HepG2 (cell line): ENCODE data around the gene FBXL13. TPM values are rescaled to one million over a fixed set of nuclear protein-coding genes. Genes with fewer than 3 reads are reported as not detected.

Source experiments
- EZH2 ChIP-seq: conservative IDR thresholded peaks from 2 replicates; pipeline ENCODE4 v1.6.1; 2012; ENCODE audit warnings: mild to moderate bottlenecking, low read depth, low read length, moderate library complexity
- FOXJ3 ChIP-seq: sonication (generic); formaldehyde crosslinking; IDR thresholded peaks from 2 replicates; pipeline ENCODE4 v1.4.0; 2020; ENCODE audit warnings: missing genetic modification reagents, mild to moderate bottlenecking, borderline replicate concordance
- FOXP1 ChIP-seq, 2 experiments: fragments of 450-650 bp in 1 of 2; IDR thresholded peaks; 2 replicates each; pipeline ENCODE4 v1.6.1; 2017 to 2018; ENCODE audit warnings: antibody characterized with exemption in 1 of 2
- GLI4 ChIP-seq: sonication (generic); formaldehyde crosslinking; IDR thresholded peaks from 2 replicates; pipeline ENCODE4 v1.5.1; 2020; ENCODE audit warnings: missing genetic modification reagents, mild to moderate bottlenecking, moderate library complexity, borderline replicate concordance
- GTF3A ChIP-seq: sonication (generic); formaldehyde crosslinking; conservative IDR thresholded peaks from 2 replicates; pipeline ENCODE4 v1.4.0; 2020; ENCODE audit warnings: mild to moderate bottlenecking, missing genetic modification reagents
- KDM3A ChIP-seq: IDR thresholded peaks from 2 replicates; pipeline ENCODE4 v1.6.1; 2018; ENCODE audit warnings: low read depth, missing compliant biosample characterization
- KLF12 ChIP-seq: sonication (generic); formaldehyde crosslinking; IDR thresholded peaks from 2 replicates; pipeline ENCODE4 v1.4.0; 2020; ENCODE audit warnings: missing genetic modification reagents, borderline replicate concordance
- RAD21 ChIP-seq: fragments of 450-650 bp; formaldehyde crosslinking; IDR thresholded peaks from 2 replicates; pipeline ENCODE4 v1.5.0; 2020; ENCODE audit warnings: mild to moderate bottlenecking
- RORA ChIP-seq: sonication (generic); formaldehyde crosslinking; IDR thresholded peaks from 2 replicates; pipeline ENCODE4 v1.5.0; 2020; ENCODE audit warnings: mild to moderate bottlenecking, missing genetic modification reagents, moderate library complexity
- RXRB ChIP-seq: IDR thresholded peaks from 2 replicates; pipeline ENCODE4 v1.6.1; 2016; ENCODE audit warnings: borderline replicate concordance, missing genetic modification reagents, missing compliant biosample characterization
- TBL1XR1 ChIP-seq: fragments of 150-350 bp; IDR thresholded peaks from 2 replicates; pipeline ENCODE4 v1.6.1; 2014; ENCODE audit warnings: borderline replicate concordance, low read length; ENCODE audit not compliant: partially characterized antibody
- ZFP37 ChIP-seq: sonication (generic); formaldehyde crosslinking; IDR thresholded peaks from 2 replicates; pipeline ENCODE4 v1.4.0; 2020; ENCODE audit warnings: missing genetic modification reagents, borderline replicate concordance
- ZNF232 ChIP-seq: sonication (generic); formaldehyde crosslinking; IDR thresholded peaks from 2 replicates; pipeline ENCODE4 v1.4.0; 2020; ENCODE audit warnings: missing genetic modification reagents, borderline replicate concordance
- ZNF598 ChIP-seq: sonication (generic); formaldehyde crosslinking; IDR thresholded peaks from 2 replicates; pipeline ENCODE4 v1.5.1; 2020; ENCODE audit warnings: mild to moderate bottlenecking, missing genetic modification reagents, borderline replicate concordance
- polyA plus RNA-seq, 8 experiments: library from polyadenylated mRNA; depleted of rRNA in 3 of 8; stranded (reverse) in 7 of 8; unstranded in 1 of 8; fragments of >200 nt; fragmentation: Illumina TruSeq in 4 of 8; extraction: Trizol in 4 of 8; gene quantifications; 2 replicates each; pipeline versions ENCODE4 v1.2.1 to v1.2.3, GENCODE V29; 2011 to 2016; ENCODE audit warnings: low read depth in 4 of 8, missing spikeins in 1 of 8, mixed read lengths in 1 of 8; ENCODE audit not compliant: insufficient read depth in 1 of 8
- total RNA-seq, 5 experiments: library from RNA; depleted of rRNA; stranded (reverse); fragments of >200 nt; fragmentation: Illumina TruSeq; extraction: Trizol; gene quantifications; 2 replicates each; pipeline ENCODE4 v1.2.3, GENCODE V29; 2016; ENCODE audit warnings: low read depth in 1 of 5
- TF ChIP-seq, protein P1 (sequence below): sonication (generic); formaldehyde crosslinking; IDR thresholded peaks from 2 replicates; pipeline ENCODE4 v1.5.1; 2020; ENCODE audit warnings: mild to moderate bottlenecking, missing genetic modification reagents, borderline replicate concordance
- TF ChIP-seq, protein P2 (sequence below): sonication (generic); formaldehyde crosslinking; IDR thresholded peaks from 2 replicates; pipeline ENCODE4 v1.5.0; 2020; ENCODE audit warnings: mild to moderate bottlenecking, missing genetic modification reagents
- TF ChIP-seq, protein P3 (sequence below): sonication (generic); formaldehyde crosslinking; IDR thresholded peaks from 2 replicates; pipeline ENCODE4 v1.8.0; 2022; ENCODE audit warnings: missing genetic modification reagents, mild to moderate bottlenecking, borderline replicate concordance

Gene FBXL13
- total and polyA plus RNA-seq, 2 of the 13 experiments (the other 11 are each of a cell fraction or from before 2014, with no cell fraction given), result 0.24 to 0.77 TPM

DNA sequence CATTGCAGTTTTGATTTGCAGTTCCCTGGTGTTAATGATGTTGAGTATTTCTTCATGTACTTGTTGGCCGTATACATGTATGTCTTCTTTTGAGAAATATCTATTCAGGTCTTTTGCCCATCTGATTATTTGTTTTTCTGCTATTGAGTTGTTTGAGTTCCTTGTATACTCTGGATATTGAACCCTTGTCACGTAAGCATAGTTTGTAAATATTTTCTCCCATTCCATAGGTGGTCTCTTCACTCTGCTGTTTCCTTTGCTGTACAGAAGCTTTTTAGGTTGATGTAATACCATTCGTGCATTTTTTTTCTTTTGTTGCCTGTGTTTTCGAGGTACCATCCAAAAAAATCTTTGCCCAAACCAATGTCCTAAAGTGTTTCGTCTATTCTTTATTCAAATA lies 205.4 kb downstream of the FBXL13 start (continued):
- TF ChIP-seq, protein P1, sequence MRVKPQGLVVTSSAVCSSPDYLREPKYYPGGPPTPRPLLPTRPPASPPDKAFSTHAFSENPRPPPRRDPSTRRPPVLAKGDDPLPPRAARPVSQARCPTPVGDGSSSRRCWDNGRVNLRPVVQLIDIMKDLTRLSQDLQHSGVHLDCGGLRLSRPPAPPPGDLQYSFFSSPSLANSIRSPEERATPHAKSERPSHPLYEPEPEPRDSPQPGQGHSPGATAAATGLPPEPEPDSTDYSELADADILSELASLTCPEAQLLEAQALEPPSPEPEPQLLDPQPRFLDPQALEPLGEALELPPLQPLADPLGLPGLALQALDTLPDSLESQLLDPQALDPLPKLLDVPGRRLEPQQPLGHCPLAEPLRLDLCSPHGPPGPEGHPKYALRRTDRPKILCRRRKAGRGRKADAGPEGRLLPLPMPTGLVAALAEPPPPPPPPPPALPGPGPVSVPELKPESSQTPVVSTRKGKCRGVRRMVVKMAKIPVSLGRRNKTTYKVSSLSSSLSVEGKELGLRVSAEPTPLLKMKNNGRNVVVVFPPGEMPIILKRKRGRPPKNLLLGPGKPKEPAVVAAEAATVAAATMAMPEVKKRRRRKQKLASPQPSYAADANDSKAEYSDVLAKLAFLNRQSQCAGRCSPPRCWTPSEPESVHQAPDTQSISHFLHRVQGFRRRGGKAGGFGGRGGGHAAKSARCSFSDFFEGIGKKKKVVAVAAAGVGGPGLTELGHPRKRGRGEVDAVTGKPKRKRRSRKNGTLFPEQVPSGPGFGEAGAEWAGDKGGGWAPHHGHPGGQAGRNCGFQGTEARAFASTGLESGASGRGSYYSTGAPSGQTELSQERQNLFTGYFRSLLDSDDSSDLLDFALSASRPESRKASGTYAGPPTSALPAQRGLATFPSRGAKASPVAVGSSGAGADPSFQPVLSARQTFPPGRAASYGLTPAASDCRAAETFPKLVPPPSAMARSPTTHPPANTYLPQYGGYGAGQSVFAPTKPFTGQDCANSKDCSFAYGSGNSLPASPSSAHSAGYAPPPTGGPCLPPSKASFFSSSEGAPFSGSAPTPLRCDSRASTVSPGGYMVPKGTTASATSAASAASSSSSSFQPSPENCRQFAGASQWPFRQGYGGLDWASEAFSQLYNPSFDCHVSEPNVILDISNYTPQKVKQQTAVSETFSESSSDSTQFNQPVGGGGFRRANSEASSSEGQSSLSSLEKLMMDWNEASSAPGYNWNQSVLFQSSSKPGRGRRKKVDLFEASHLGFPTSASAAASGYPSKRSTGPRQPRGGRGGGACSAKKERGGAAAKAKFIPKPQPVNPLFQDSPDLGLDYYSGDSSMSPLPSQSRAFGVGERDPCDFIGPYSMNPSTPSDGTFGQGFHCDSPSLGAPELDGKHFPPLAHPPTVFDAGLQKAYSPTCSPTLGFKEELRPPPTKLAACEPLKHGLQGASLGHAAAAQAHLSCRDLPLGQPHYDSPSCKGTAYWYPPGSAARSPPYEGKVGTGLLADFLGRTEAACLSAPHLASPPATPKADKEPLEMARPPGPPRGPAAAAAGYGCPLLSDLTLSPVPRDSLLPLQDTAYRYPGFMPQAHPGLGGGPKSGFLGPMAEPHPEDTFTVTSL, result peak; percentile 88; the same call in 1 of the 2 replicates
- TF ChIP-seq, protein P2, sequence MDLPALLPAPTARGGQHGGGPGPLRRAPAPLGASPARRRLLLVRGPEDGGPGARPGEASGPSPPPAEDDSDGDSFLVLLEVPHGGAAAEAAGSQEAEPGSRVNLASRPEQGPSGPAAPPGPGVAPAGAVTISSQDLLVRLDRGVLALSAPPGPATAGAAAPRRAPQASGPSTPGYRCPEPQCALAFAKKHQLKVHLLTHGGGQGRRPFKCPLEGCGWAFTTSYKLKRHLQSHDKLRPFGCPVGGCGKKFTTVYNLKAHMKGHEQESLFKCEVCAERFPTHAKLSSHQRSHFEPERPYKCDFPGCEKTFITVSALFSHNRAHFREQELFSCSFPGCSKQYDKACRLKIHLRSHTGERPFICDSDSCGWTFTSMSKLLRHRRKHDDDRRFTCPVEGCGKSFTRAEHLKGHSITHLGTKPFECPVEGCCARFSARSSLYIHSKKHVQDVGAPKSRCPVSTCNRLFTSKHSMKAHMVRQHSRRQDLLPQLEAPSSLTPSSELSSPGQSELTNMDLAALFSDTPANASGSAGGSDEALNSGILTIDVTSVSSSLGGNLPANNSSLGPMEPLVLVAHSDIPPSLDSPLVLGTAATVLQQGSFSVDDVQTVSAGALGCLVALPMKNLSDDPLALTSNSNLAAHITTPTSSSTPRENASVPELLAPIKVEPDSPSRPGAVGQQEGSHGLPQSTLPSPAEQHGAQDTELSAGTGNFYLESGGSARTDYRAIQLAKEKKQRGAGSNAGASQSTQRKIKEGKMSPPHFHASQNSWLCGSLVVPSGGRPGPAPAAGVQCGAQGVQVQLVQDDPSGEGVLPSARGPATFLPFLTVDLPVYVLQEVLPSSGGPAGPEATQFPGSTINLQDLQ (CRISPR knock-in tag), result no peak
- TF ChIP-seq EZH2 (no peak), FOXP1 (IDR thresholded peaks at IDR 0.05) (0 out of 2 replicates have a peak, but pooled peaks have one; percentile 24), FOXP1 (CRISPR knock-in tag; IDR thresholded peaks at IDR 0.05) (peak; percentile 89), ZNF598 (no peak), RXRB (CRISPR knock-in tag) (peak; percentile 64; the same call in 1 of the 2 replicates), RORA (CRISPR knock-in tag) (no peak), GLI4 (no peak), GTF3A (CRISPR knock-in tag) (no peak), FOXJ3 (CRISPR knock-in tag) (no peak), ZNF232 (no peak), KDM3A (CRISPR knock-in tag) (no peak), KLF12 (CRISPR knock-in tag) (no peak), RAD21 (CRISPR knock-in tag) (no peak), TBL1XR1 (no peak), ZFP37 (no peak)
- TF ChIP-seq, protein P3, sequence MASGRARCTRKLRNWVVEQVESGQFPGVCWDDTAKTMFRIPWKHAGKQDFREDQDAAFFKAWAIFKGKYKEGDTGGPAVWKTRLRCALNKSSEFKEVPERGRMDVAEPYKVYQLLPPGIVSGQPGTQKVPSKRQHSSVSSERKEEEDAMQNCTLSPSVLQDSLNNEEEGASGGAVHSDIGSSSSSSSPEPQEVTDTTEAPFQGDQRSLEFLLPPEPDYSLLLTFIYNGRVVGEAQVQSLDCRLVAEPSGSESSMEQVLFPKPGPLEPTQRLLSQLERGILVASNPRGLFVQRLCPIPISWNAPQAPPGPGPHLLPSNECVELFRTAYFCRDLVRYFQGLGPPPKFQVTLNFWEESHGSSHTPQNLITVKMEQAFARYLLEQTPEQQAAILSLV (CRISPR knock-in tag), result no peak
